Upper lobe of left lung (tissue), 6 donors: ENCODE measurements around the gene TEKT5. TPM values are rescaled to one million over a fixed set of nuclear protein-coding genes. Genes with fewer than 3 reads are reported as not detected.

Experiments used
- ATAC-seq, 2 donors: fragments of 200-7000 bp; cut with Tn5 transposase; one replicate each; pipeline ENCODE4 v1.9.1; 2022; ENCODE audit warnings: mild to moderate bottlenecking in 2 of 2, moderate library complexity in 2 of 2; ENCODE audit not compliant: low FRiP score in 2 of 2
- DNase-seq, 2 donors: peaks; one replicate each; pipeline ENCODE4 v3.0.0-alpha.2; 2019 to 2020
- H3K27ac ChIP-seq, 4 donors: fragments of 200-600 bp; sonication (generic); one replicate each; pipeline ENCODE4 v1.5.1; 2016 to 2019
- H3K27me3 ChIP-seq, 4 donors: fragments of 200-600 bp; sonication (generic); one replicate each; pipeline ENCODE4 v1.5.1; 2017 to 2019
- H3K36me3 ChIP-seq, 4 donors: fragments of 200-600 bp; sonication (generic); one replicate each; pipeline ENCODE4 v1.5.1; 2016 to 2019
- H3K4me1 ChIP-seq, 4 donors: fragments of 200-600 bp; sonication (generic); one replicate each; pipeline ENCODE4 v1.5.1; 2018 to 2019
- H3K4me3 ChIP-seq, 4 donors: fragments of 200-600 bp; sonication (generic); one replicate each; pipeline ENCODE4 v1.5.1; 2017 to 2019; ENCODE audit warnings: mild to moderate bottlenecking in 2 of 4, moderate library complexity in 1 of 4
- H3K9me3 ChIP-seq, 4 donors: fragments of 200-600 bp; sonication (generic); one replicate each; pipeline ENCODE4 v1.5.1; 2018 to 2019
- EP300 ChIP-seq, 4 donors: sonication (generic); formaldehyde crosslinking; IDR thresholded peaks; one replicate each; pipeline ENCODE4 v1.5.1; 2017; ENCODE audit warnings: antibody characterized with exemption in 4 of 4, control low read depth in 2 of 4
- POLR2A ChIP-seq, 4 donors: fragments of 450-650 bp; IDR thresholded peaks; one replicate each; pipeline ENCODE4 v1.5.1; 2016 to 2017; ENCODE audit warnings: antibody characterized with exemption in 4 of 4, mild to moderate bottlenecking in 2 of 4
- POLR2AphosphoS5 ChIP-seq, 2 donors: sonication (generic); formaldehyde crosslinking; IDR thresholded peaks; one replicate each; pipeline ENCODE4 v1.5.1; 2017; ENCODE audit warnings: antibody characterized with exemption in 2 of 2
- WGBS, 2 donors: methylation state at CpG; one replicate each; pipeline ENCODE4 v1.1.5; 2017 to 2018; 5-methylcytosine and 5-hydroxymethylcytosine counted together
- total RNA-seq, 6 donors: library from RNA; depleted of rRNA in 4 of 6; stranded (reverse); fragments of >200 nt in 4 of 6; gene quantifications; one replicate each; pipeline versions ENCODE4 v1.1.0 to v1.2.1, GENCODE V29; 2016 to 2021
- TF ChIP-seq, protein P1 (sequence below), 6 experiments: fragments of 450-650 bp in 4 of 6; fragments of 200-600 bp in 2 of 6; sonication (generic) in 2 of 6; IDR thresholded peaks; one replicate each; pipeline ENCODE4 v1.5.1; 2016 to 2019; ENCODE audit warnings: antibody characterized with exemption in 6 of 6
- donor health status: DM: no; HTN: no; CAD: no; lungs with moderate emphysema.
- donor health status: DM: no; HTN: yes; CAD: no; lungs with severe emphysema.

Gene TEKT5
- total RNA-seq, 6 donors from 2014 or later, result 0.20 to 2.1 (median 0.44) TPM; not detected in 3

- Histone ChIP-seq H3K9me3 (no peaks in the 10 kb centered on the region), H3K27ac (no peak overlapping the region), H3K4me1 (no peaks in the 10 kb centered on the region), H3K36me3 (no peaks in the 10 kb centered on the region), H3K27me3 (no peaks in the 10 kb centered on the region), H3K4me3 (no peak overlapping the region)
- WGBS, 2 donors, result 88 to 91% methylated on average over 7 to 13 of the region's 13 CpGs
- no peak for TF ChIP-seq EP300 (IDR thresholded peaks at IDR 0.05)
- TF ChIP-seq, protein P1, sequence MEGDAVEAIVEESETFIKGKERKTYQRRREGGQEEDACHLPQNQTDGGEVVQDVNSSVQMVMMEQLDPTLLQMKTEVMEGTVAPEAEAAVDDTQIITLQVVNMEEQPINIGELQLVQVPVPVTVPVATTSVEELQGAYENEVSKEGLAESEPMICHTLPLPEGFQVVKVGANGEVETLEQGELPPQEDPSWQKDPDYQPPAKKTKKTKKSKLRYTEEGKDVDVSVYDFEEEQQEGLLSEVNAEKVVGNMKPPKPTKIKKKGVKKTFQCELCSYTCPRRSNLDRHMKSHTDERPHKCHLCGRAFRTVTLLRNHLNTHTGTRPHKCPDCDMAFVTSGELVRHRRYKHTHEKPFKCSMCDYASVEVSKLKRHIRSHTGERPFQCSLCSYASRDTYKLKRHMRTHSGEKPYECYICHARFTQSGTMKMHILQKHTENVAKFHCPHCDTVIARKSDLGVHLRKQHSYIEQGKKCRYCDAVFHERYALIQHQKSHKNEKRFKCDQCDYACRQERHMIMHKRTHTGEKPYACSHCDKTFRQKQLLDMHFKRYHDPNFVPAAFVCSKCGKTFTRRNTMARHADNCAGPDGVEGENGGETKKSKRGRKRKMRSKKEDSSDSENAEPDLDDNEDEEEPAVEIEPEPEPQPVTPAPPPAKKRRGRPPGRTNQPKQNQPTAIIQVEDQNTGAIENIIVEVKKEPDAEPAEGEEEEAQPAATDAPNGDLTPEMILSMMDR (IDR thresholded peaks at IDR 0.05), result no peak
- DNase-seq, result no peak
- no peak for ATAC-seq
These were observed 18.9 kb downstream of the TEKT5 start for GRCh38 chr16:10675861-10676260.

- Histone ChIP-seq H3K4me3 (no peak overlapping the region), H3K4me1 (no peaks in the 10 kb centered on the region), H3K9me3 (no peaks in the 10 kb centered on the region), H3K27me3 (no peaks in the 10 kb centered on the region), H3K36me3 (no peaks in the 10 kb centered on the region), H3K27ac (no peak overlapping the region)
- WGBS, 2 donors, result 84 to 85% methylated on average over 11 of the region's 11 CpGs
- TF ChIP-seq POLR2A (IDR thresholded peaks at IDR 0.05), result no peak
- TF ChIP-seq POLR2AphosphoS5 (IDR thresholded peaks at IDR 0.05), result no peak
- TF ChIP-seq, protein P1 (IDR thresholded peaks at IDR 0.05), result no peak
- no peak for TF ChIP-seq EP300 (IDR thresholded peaks at IDR 0.05)
- DNase-seq, result no peak
- no peak for ATAC-seq
These were observed 19.5 kb downstream of the TEKT5 start for GRCh38 chr16:10675216-10675615.

GRCh38 chr16:10671729-10672128, 23.0 kb downstream of the TEKT5 start:
- ATAC-seq, result no peak
- DNase-seq, result no peak
- TF ChIP-seq POLR2A (IDR thresholded peaks at IDR 0.05) (no peak), POLR2AphosphoS5 (IDR thresholded peaks at IDR 0.05) (no peak), EP300 (IDR thresholded peaks at IDR 0.05) (no peak)
- TF ChIP-seq, protein P1 (IDR thresholded peaks at IDR 0.05), result no peak
- H3K4me1 ChIP-seq, result peaks cover 0 to 5% (median 2%) of the 10 kb centered on the region in 4 donors
- no peak overlapping the region for H3K27ac ChIP-seq
- H3K36me3 ChIP-seq, result no peaks in the 10 kb centered on the region
- no peak overlapping the region for H3K4me3 ChIP-seq
- 57 to 70% methylated on average over 4 of the region's 4 CpGs for WGBS, 2 donors
- no peaks in the 10 kb centered on the region for H3K27me3 ChIP-seq
- H3K9me3 ChIP-seq, result no peaks in the 10 kb centered on the region

DNA sequence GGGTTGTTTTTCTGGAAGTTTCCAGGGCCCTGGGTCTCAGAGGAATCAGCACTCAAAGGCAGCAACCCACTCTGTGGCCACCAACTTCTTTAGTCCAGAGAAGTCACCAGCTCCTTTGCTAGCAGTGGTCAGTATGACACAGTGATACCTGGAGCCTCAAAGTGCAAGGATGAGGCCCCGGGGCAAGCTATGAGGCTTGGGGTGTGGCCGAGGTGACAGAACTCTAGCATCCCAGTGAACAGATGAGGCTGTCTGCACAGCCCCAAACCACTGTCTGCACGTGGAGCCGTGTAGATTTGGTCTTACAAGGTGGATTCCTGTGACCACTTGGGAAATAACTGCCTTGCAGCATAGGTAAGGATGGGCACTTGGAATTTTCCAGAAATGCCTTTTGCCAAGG, 24.9 kb downstream of the TEKT5 start:
- Histone ChIP-seq H3K4me1 (peaks cover 0 to 5% (median 2%) of the 10 kb centered on the region in 4 donors), H3K36me3 (no peaks in the 10 kb centered on the region), H3K27me3 (no peaks in the 10 kb centered on the region), H3K4me3 (no peak overlapping the region), H3K27ac (no peak overlapping the region), H3K9me3 (no peaks in the 10 kb centered on the region)
- DNase-seq (no peak), ATAC-seq (no peak)
- WGBS, 2 donors, result 71 to 79% methylated on average over 2 to 4 of the region's 4 CpGs
- TF ChIP-seq, protein P1 (IDR thresholded peaks at IDR 0.05), result no peak
- TF ChIP-seq EP300 (IDR thresholded peaks at IDR 0.05) (no peak), POLR2A (IDR thresholded peaks at IDR 0.05) (no peak), POLR2AphosphoS5 (IDR thresholded peaks at IDR 0.05) (no peak)

- WGBS, 2 donors, result 56 to 75% methylated on average over 4 to 8 of the region's 8 CpGs
- DNase-seq (peak in 1 of 2 donors; percentile 29), ATAC-seq (peak in 1 of 2 donors; percentile 51)
- no peaks in the 10 kb centered on the region for H3K36me3 ChIP-seq
- H3K4me3 ChIP-seq, result no peak overlapping the region
- H3K27me3 ChIP-seq, result no peaks in the 10 kb centered on the region
- TF ChIP-seq POLR2A (IDR thresholded peaks at IDR 0.05), result no peak
- TF ChIP-seq, protein P1 (IDR thresholded peaks at IDR 0.05), result peak; percentile 40 to 65 (median 48)
- H3K9me3 ChIP-seq, result no peaks in the 10 kb centered on the region
- peaks cover 0 to 5% (median 2%) of the 10 kb centered on the region in 4 donors for H3K4me1 ChIP-seq
- H3K27ac ChIP-seq, result peak overlapping the region in 1 of 4 donors; percentile 34
These were observed 26.2 kb downstream of the TEKT5 start for GRCh38 chr16:10668322-10669045.
